ENCODE data around the gene DNAJC1.

DNAJC1 gene

DNA sequence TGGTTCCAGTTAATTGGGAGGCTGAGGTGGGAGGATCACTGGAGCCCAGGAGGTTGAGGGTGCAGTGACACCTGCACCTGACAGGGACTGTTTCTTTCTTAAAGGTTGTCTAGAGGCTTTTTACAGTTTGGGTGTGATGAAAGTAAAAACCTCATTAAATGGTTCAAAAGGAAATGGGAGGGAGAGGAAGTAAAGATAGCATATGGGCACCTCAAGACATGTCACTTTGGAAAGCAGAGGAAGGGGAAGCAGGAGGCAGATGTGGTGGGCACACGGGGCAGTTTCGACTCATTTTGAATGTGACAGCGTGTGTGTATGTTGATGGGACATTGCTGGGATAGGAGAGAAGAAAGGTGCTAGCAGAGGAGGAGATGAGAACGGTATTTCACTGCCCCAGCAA, 266.4 kb downstream of the DNAJC1 start:
- TF ChIP-seq, protein P1, sequence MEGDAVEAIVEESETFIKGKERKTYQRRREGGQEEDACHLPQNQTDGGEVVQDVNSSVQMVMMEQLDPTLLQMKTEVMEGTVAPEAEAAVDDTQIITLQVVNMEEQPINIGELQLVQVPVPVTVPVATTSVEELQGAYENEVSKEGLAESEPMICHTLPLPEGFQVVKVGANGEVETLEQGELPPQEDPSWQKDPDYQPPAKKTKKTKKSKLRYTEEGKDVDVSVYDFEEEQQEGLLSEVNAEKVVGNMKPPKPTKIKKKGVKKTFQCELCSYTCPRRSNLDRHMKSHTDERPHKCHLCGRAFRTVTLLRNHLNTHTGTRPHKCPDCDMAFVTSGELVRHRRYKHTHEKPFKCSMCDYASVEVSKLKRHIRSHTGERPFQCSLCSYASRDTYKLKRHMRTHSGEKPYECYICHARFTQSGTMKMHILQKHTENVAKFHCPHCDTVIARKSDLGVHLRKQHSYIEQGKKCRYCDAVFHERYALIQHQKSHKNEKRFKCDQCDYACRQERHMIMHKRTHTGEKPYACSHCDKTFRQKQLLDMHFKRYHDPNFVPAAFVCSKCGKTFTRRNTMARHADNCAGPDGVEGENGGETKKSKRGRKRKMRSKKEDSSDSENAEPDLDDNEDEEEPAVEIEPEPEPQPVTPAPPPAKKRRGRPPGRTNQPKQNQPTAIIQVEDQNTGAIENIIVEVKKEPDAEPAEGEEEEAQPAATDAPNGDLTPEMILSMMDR (IDR thresholded peaks at IDR 0.05; ENCODE audit: extremely low read depth, missing control alignments) = no peak

GRCh38 chr10:21733710-21734109, 269.8 kb downstream of the DNAJC1 start:
- DNase-seq (ENCODE audit: low spot score) = no peak
- TF ChIP-seq, protein P1 (IDR thresholded peaks at IDR 0.05; ENCODE audit: extremely low read depth, missing control alignments) = no peak

More for the DNA sequence above, 266.4 kb downstream of the DNAJC1 start:
- DNase-seq (ENCODE audit: low spot score) = no peak

DNA sequence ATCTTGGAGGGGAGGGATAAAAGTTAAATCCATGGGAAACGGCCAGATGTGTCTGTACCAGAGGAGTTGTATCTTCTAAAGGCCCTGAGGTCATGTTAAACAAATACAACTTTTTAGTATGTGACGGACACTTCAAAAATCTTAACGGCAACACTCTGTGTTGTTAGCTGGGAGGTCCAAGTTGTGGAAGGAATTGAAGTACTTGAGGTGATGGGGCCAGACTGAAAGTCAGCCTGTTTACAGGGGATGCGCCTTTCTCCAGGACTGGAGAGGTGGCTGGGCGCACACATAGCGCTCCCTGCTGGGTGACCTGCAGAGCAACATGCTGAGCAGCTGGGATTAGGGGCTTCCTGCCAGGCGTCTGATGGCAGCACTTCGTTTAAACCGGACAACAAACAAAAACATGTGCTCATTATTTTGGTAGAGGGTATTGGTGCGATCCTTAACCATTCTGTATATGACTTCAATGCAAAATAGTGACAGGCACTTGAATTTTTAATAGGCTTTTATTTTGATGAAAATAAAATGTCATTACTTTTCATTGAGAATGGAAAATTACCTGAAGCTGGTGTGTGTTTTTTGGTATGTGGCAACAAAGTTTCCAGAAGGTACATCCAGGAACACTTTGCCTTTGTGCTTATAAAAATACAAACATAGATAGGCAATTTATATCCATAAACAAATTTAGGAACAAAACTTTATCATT, 271.3 kb downstream of the DNAJC1 start:
- TF ChIP-seq, protein P1 (IDR thresholded peaks at IDR 0.05; ENCODE audit: extremely low read depth, missing control alignments) = peak; percentile 84
- DNase-seq (ENCODE audit: low spot score) = peak; percentile 66

DNA sequence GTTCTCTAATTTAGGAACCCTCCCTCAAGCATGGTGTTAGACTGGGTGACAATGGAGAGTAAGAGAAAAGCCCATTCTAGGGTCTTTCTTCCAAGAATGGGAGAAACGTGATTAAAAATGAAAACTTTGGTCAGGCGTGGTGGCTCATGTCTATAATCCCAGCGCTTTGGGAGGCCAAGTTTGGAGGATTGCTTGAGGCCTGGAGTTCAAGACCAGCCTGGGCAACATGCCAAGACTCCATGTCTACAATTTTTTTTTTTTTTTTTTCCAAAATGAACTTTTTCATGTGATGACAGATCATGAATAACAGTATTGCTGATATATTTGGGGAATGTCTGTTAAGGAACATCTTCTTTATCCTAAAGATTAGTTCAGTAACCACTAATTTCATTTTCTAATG, 274.9 kb downstream of the DNAJC1 start:
- no peak for DNase-seq (ENCODE audit: low spot score)
- TF ChIP-seq, protein P1 (IDR thresholded peaks at IDR 0.05; ENCODE audit: extremely low read depth, missing control alignments) = no peak

- no peak for DNase-seq (ENCODE audit: low spot score)
- TF ChIP-seq, protein P1 (IDR thresholded peaks at IDR 0.05; ENCODE audit: extremely low read depth, missing control alignments) = no peak
These were observed 275.9 kb downstream of the DNAJC1 start for GRCh38 chr10:21727452-21728168.

DNA sequence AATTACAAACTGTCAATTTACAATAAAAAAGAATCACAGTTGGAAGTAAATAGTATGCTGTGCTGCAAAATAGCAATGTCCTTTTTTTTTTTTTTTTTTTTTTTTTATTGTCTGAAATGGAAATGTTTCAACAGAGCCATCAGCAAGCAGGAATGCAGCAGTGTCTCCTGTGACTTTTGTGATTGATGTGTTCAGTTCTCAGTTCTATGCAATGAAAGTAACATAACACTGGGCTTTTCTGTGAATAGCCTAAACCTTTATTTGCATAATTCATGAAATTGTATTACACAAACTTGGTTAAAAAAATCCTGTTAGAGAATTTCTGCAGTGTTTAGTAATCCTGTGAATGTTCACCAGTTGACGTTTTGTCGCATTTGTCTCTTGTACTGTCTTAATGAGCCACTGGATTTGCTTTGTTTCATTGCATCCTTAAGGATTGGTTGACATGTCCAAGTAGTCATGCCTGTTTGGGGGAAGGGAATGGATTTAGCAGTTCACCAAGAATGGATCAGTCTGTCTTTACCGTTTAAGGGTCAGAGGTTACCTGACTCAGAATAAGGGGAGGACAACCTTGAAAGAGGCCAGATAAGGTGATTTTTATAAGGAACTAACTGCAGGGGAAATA, 276.8 kb downstream of the DNAJC1 start:
- TF ChIP-seq, protein P1 (IDR thresholded peaks at IDR 0.05; ENCODE audit: extremely low read depth, missing control alignments) = no peak
- DNase-seq (ENCODE audit: low spot score) = no peak
